Ovary (tissue), 9 donors: ENCODE data around the gene TRPC5OS. TPM values are rescaled to one million over a fixed set of nuclear protein-coding genes. Genes with fewer than 3 reads are reported as not detected.

Experiments used
- DNase-seq, 5 donors: peaks; one replicate each; pipeline ENCODE4 v3.0.0-alpha.2; 2019 to 2020
- H3K27ac ChIP-seq, 2 donors: fragments of 200-600 bp; one replicate each; pipeline versions ENCODE4 v1.5.1 to v1.8.0; 2019 to 2022
- H3K27me3 ChIP-seq: fragments of 200-600 bp; one replicate; pipeline ENCODE4 v1.8.0; 2022
- H3K36me3 ChIP-seq: fragments of 200-600 bp; sonication (generic); one replicate; pipeline ENCODE4 v1.5.1; 2019
- H3K4me1 ChIP-seq: one replicate; pipeline ENCODE4 v1.8.1; 2013; ENCODE audit warnings: mild to moderate bottlenecking, moderate library complexity; ENCODE audit not compliant: insufficient read depth
- H3K4me3 ChIP-seq: fragments of 200-600 bp; sonication (generic); one replicate; pipeline ENCODE4 v1.5.1; 2017
- H3K9me3 ChIP-seq, 2 donors: fragments of 200-600 bp in 1 of 2; sonication (generic) in 1 of 2; one replicate each; pipeline versions ENCODE4 v1.5.1 to v1.8.1; 2013 to 2019; ENCODE audit warnings: mild to moderate bottlenecking in 1 of 2, moderate library complexity in 1 of 2
- CTCF ChIP-seq, 3 donors: fragments of 450-650 bp in 2 of 3; fragments of 200-600 bp in 1 of 3; IDR thresholded peaks; one replicate each; pipeline versions ENCODE4 v1.5.1 to v1.8.0; 2016 to 2022; ENCODE audit warnings: antibody characterized with exemption in 3 of 3, mild to moderate bottlenecking in 1 of 3
- EP300 ChIP-seq: sonication (generic); formaldehyde crosslinking; IDR thresholded peaks from one replicate; pipeline ENCODE4 v1.6.1; 2017; ENCODE audit warnings: antibody characterized with exemption
- POLR2A ChIP-seq: fragments of 450-650 bp; IDR thresholded peaks from one replicate; pipeline ENCODE4 v1.6.1; 2017; ENCODE audit warnings: antibody characterized with exemption, mild to moderate bottlenecking, moderate library complexity
- WGBS, 3 donors: extraction: QIAGEN DNeasy Blood & Tissue Kit in 1 of 3; methylation state at CpG; one replicate each; pipeline versions ENCODE4 v1.1.5 to v1.1.7; 2013 to 2017; 5-methylcytosine and 5-hydroxymethylcytosine counted together
- intact Hi-C, 4 donors: fragments of 100-400 bp; cut with DNase I; formaldehyde crosslinking; loops; one replicate each; pipeline versions ENCODE4 v1.11.0 to v1.15.1; 2022 to 2023
- polyA plus RNA-seq, 2 donors: library from polyadenylated mRNA; stranded (reverse); fragments of 200-250 nt in 1 of 2; fragments of 350-450 nt in 1 of 2; fragmentation: Illumina TruSeq in 1 of 2; extraction: RNeasy Lipid Tissue Mini Kit (QIAGEN cat#74804) in 1 of 2; gene quantifications; one replicate each; pipeline ENCODE4 v1.2.3, GENCODE V29; 2013 to 2014
- total RNA-seq, 7 donors: library from RNA; depleted of rRNA in 2 of 7; stranded (reverse); fragments of >200 nt in 2 of 7; fragmentation: NEBNext Ultra II Directional in 3 of 7; extraction: Animal tissue kit (Norgen Biotek cat#: 25700) in 3 of 7; gene quantifications; one replicate each; pipeline versions ENCODE4 v1.1.0 to v1.2.4, GENCODE V29; 2016 to 2023
- donor health status: DM: no; HTN: no; CAD: no; lungs with moderate emphysema.
- donor health status: DM: no; HTN: no; CAD: no.
- donor health status: Bipolar disorder and iron deficiency.
- donor health status: DM: yes; HTN: yes; CAD: no.
- donor health status: DM: no; HTN: no; CAD: no.
- donor health status: DM: yes; HTN: yes; CAD: no.

Gene TRPC5OS
- total and polyA plus RNA-seq, 9 donors: 0.02 to 0.34 TPM; not detected in 7

DNA sequence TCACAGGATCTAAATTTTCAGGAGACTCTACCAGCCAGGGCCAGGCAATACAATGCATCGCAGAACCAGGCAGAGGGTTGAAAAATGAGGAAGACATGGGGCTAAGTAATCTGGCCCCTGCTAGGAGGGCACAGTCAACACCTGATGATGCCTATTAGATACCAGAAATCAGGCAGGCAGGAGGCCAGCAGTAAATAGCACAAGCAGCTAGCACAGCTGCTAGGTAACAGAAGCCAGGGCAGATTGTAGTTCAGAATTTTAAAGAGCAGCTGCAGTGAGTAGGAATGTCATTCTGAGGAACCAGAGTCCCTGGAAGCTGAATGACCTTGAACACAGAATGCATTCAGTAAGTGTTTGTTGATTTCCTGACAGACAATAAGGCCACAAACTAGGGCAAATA is 38.8 kb upstream of the TRPC5OS start:
- H3K27me3 ChIP-seq: no peaks in the 10 kb centered on the region
- H3K4me3 ChIP-seq: no peak overlapping the region
- whole genome bisulfite sequencing, 3 donors: 75 to 82% (median 78%) methylated on average over 1 of the region's 1 CpG
- no peak for DNase-seq
- H3K4me1 ChIP-seq: no peaks in the 10 kb centered on the region
- no peaks in the 10 kb centered on the region for H3K9me3 ChIP-seq
- TF ChIP-seq POLR2A (no peak), EP300 (no peak), CTCF (IDR thresholded peaks at IDR 0.05) (no peak)
- intact Hi-C loops: no loop called here
- no peak overlapping the region for H3K27ac ChIP-seq
- no peaks in the 10 kb centered on the region for H3K36me3 ChIP-seq

GRCh38 chrX:111847491-111848133 is 28.4 kb upstream of the TRPC5OS start:
- Histone ChIP-seq H3K4me1 (no peaks in the 10 kb centered on the region), H3K27ac (no peak overlapping the region), H3K36me3 (no peaks in the 10 kb centered on the region), H3K27me3 (no peaks in the 10 kb centered on the region), H3K9me3 (no peaks in the 10 kb centered on the region), H3K4me3 (no peak overlapping the region)
- no peak for DNase-seq
- TF ChIP-seq POLR2A (no peak), EP300 (no peak), CTCF (IDR thresholded peaks at IDR 0.05) (no peak)
- intact Hi-C loops: no loop called here
- 38 to 58% (median 47%) methylated on average over 4 of the region's 4 CpGs for WGBS, 3 donors

DNA sequence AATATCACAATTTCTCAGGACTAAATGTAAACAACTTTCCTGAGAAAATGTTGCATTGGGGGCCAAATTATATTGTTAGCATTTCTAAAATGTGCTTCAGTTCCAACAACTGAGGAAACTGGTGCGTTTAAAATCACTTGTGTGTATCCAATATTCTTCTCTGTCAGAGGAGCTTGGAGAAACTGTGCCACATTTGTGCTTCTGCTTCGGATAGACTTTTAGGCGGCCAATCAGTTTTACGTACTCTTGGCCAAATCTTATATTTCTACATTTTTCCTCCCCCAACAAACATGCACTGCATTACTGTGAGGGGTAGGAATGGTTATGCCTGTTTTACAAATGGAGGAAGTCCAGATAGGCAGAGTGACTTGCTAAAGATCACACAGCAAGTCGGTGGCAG is 27.4 kb upstream of the TRPC5OS start:
- no peak for DNase-seq
- TF ChIP-seq POLR2A (no peak), CTCF (IDR thresholded peaks at IDR 0.05) (no peak), EP300 (no peak)
- Histone ChIP-seq H3K27me3 (no peaks in the 10 kb centered on the region), H3K27ac (no peak overlapping the region), H3K4me1 (no peaks in the 10 kb centered on the region), H3K9me3 (no peaks in the 10 kb centered on the region), H3K36me3 (no peaks in the 10 kb centered on the region), H3K4me3 (no peak overlapping the region)
- intact Hi-C loops: no loop called here
- WGBS, 3 donors: 48 to 74% (median 56%) methylated on average over 5 of the region's 5 CpGs

- Histone ChIP-seq H3K9me3 (no peaks in the 10 kb centered on the region), H3K4me1 (no peaks in the 10 kb centered on the region), H3K36me3 (no peaks in the 10 kb centered on the region), H3K27me3 (no peaks in the 10 kb centered on the region), H3K27ac (no peak overlapping the region), H3K4me3 (no peak overlapping the region)
- TF ChIP-seq CTCF (IDR thresholded peaks at IDR 0.05) (no peak), EP300 (no peak), POLR2A (no peak)
- intact Hi-C loops: no loop called here
- no peak for DNase-seq
These were observed 25.0 kb upstream of the TRPC5OS start for GRCh38 chrX:111850975-111851374.
